EH (cell line): ENCODE data around the gene OR2L5.

ENCODE experiments used
- DNase-seq: peaks from one replicate; pipeline ENCODE4 v3.0.0-alpha.2; 2015; ENCODE audit warnings: low read depth

OR2L5 gene, protein sequence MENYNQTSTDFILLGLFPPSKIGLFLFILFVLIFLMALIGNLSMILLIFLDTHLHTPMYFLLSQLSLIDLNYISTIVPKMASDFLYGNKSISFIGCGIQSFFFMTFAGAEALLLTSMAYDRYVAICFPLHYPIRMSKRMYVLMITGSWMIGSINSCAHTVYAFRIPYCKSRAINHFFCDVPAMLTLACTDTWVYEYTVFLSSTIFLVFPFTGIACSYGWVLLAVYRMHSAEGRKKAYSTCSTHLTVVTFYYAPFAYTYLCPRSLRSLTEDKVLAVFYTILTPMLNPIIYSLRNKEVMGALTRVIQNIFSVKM

DNA sequence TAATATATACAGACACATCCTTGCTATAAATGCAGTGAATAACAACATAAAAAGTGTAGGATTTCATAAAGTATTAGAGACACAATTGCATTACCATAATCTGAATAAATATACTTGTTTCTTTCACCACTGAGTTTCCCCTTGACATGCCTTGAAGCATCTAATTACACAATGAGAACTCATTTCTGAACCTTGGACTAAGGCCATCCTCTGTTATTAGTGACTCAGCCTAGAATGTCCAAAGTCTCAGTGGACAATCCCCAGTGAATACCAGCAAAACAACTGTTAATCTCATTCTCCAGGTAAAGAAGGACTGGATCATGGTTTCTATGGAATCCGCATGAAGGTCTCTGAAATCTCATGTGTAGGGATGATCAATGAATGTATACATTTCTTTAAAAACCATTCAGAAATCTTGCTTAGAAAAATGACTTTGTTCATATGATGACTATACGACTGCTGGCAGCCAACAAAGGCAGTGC, at the start of gene OR2L5:
Gene OR2L5 (plus strand): TSS at position 432 of the 482 bp plus-strand sequence. CDS start 8,288 bp downstream, outside the sequence.
- no peak for DNase-seq

DNA sequence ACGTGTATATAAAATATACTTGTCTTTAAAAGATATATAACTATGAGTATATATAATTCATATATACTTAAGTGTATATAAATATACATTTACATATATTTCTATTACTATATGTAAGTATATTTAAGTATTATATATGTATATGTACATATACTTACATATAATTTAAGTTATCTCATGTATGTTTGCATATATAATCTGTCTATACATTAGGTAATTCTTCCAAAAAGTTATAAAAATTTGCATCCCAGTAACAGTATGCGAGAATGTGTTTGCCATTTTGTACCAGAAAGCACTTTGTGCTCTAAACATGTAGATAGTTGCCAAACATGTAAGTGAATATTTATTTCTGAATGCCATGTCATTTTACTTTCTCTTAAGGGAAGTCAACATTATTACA, 48.5 kb upstream of the OR2L5 start, which contains the start of gene OR2AK2:
Gene OR2AK2 (plus strand): TSS at position 301 of the 400 bp plus-strand sequence. CDS start 144 bp downstream, outside the sequence.
- no peak for DNase-seq

GRCh38 chr1:247966532-247967204, 46.8 kb upstream of the OR2L5 start:
- DNase-seq = no peak

- DNase-seq = no peak
Observed at GRCh38 chr1:247992986-247993385, 20.5 kb upstream of the OR2L5 start.

DNA sequence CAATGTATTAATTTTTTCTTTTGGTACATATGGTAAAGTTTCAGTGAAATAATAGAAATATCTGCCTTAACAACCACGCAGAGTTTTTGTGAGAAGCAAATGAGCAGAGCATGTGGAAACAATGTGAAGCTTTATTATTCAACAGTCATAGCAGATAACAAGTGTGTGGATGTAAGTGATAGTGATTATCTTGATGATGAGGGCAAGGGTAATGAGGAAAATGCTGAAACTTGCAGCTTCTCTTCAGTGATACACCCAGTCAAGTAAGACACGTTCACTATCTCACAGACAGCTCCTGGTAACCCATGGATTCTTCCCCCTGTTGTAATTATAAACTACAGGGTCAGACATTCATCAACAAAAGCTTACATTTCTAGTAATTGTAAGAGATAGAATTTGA, 14.6 kb upstream of the OR2L5 start:
- no peak for DNase-seq

- DNase-seq = no peak
Observed at GRCh38 chr1:248000169-248000568, 13.3 kb upstream of the OR2L5 start.

- DNase-seq = no peak
Observed at GRCh38 chr1:248007778-248008177, 5.7 kb upstream of the OR2L5 start.

GRCh38 chr1:248009681-248010080, 3.8 kb upstream of the OR2L5 start:
- DNase-seq = no peak

GRCh38 chr1:248015803-248016202, 2.3 kb downstream of the OR2L5 start:
- DNase-seq = no peak

DNA sequence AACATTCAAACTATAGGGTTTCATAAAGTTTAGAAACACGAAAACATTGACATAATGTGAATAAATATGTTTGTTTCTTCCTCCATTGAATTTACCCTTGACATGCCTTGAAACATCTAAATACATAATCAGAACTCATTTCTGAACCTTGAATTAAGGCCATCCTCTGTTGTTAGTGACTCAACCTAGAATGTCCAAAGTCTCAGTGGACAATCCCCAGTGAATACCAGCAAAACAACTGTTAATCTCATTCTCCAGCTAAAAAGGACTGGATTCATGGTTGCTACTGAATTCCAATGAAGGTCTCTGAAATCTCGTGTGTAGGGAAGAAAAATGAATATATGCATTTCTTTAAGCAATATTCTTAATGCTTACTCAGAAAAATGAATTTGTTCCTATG, 16.3 kb downstream of the OR2L5 start, which contains the start of gene OR2L2:
Gene OR2L2 (plus strand): TSS at position 301 of the 400 bp plus-strand sequence. CDS start 8,198 bp downstream, outside the sequence.
- DNase-seq = no peak

- no peak for DNase-seq
Observed at GRCh38 chr1:248045209-248045608, 31.7 kb downstream of the OR2L5 start.

- DNase-seq = no peak
Observed at GRCh38 chr1:248046536-248046935, 33.1 kb downstream of the OR2L5 start, which contains the start of gene OR2L3. OR2L3 (plus strand) TSS chr1:248046836; CDS start chr1:248060682, 13,846 bp downstream.

GRCh38 chr1:248047008-248047407, 33.5 kb downstream of the OR2L5 start:
- DNase-seq = no peak

DNA sequence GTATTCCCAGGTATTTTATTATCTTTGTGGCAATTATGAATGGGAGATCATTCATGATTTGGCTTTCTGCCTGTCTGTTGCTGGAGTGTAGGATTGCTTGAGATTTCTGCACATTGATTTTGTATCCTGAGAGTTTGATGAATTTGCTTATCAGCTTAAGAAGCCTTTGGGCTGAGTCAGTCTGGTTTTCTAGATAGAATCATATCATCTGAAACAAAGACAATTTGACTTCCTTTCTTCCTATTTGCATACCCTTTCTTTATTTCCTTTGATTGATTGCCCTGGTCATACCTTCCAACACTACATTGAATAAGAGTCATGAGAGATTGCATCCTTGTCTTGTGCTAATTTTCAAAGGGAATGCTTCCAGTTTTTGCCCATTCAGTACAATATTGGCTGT, 41.2 kb downstream of the OR2L5 start:
- DNase-seq = no peak

- no peak for DNase-seq
Observed at GRCh38 chr1:248055261-248055660, 41.8 kb downstream of the OR2L5 start.

- DNase-seq = no peak
Observed at GRCh38 chr1:248065071-248065470, 51.6 kb downstream of the OR2L5 start.

DNA sequence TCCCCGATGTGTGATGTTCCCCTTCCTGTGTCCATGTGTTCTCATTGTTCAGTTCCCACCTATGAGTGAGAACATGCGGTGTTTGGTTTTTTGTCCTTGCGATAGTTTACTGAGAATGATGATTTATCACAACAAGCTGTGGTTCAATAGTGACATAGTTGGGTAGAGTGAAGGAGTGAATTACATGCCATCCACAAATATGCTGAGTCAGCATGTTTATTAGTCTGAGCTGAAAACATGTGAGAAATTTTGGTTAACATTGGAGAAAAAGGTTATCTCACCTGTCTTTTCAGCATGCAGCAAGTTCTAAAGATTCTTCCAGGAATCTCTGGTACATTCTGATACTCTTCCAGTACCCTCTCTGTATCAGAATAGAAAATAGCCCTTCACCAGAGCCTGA, 52.1 kb downstream of the OR2L5 start:
- DNase-seq = no peak
